HEK293 (cell line): Measurements from ENCODE around the gene SLC7A6.

Experiments
- TF ChIP-seq, protein P1 (sequence below): fragments of 450-650 bp; formaldehyde crosslinking; IDR thresholded peaks from 2 replicates; pipeline ENCODE4 v1.5.1; 2016; ENCODE audit warnings: missing biosample characterization, missing genetic modification characterization
- TF ChIP-seq, protein P2 (sequence below): fragments of 450-650 bp; formaldehyde crosslinking; IDR thresholded peaks from 2 replicates; pipeline ENCODE4 v1.5.1; 2016; ENCODE audit warnings: missing biosample characterization, missing genetic modification characterization

DNA sequence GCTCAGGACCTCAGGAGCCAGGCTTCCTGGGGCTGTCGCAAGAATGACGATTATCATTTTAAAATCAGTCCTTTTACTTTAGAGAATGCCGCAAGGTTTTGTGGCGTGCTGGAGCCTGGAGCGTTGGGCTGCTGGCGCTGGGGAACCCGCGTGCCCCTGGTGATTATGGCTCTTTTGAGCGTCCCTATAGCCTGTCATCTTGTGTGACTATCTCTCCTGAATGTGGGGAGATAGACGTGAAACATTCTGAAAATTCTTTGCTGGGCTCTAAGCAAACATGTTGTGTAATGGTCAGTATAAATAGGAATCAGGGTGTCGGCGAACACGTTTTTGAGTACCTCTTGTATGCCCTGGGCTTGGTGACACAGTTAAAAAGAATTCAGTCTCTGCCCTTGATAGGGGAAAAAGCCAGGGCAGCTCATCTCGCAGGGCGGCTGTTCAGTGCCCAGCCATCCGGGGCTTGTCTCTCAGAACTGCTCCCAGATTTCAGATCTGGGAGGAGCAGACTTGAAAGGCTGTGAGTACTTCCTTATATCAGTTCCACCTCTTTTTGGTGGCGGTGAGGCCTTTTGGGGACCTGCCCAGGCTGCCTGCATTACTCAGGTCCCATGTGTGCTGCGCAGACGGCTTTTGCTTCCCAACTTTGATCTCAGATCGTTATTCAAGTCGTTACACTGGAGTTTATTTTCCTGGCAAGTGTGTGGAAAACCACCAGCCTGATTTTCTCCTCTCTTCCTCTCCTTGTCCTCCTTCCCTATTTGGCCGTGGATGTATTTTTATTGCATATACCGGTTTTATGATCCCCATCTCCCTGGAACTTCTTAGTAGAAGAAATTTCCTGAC lies 973 bp downstream of the SLC7A6 start:
- TF ChIP-seq, protein P1, sequence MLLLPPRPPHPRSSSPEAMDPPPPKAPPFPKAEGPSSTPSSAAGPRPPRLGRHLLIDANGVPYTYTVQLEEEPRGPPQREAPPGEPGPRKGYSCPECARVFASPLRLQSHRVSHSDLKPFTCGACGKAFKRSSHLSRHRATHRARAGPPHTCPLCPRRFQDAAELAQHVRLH (tag by site-specific recombination), result no peak
- TF ChIP-seq, protein P2, sequence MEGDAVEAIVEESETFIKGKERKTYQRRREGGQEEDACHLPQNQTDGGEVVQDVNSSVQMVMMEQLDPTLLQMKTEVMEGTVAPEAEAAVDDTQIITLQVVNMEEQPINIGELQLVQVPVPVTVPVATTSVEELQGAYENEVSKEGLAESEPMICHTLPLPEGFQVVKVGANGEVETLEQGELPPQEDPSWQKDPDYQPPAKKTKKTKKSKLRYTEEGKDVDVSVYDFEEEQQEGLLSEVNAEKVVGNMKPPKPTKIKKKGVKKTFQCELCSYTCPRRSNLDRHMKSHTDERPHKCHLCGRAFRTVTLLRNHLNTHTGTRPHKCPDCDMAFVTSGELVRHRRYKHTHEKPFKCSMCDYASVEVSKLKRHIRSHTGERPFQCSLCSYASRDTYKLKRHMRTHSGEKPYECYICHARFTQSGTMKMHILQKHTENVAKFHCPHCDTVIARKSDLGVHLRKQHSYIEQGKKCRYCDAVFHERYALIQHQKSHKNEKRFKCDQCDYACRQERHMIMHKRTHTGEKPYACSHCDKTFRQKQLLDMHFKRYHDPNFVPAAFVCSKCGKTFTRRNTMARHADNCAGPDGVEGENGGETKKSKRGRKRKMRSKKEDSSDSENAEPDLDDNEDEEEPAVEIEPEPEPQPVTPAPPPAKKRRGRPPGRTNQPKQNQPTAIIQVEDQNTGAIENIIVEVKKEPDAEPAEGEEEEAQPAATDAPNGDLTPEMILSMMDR (tag by site-specific recombination), result no peak
